Motor neuron (in vitro differentiated cells): ENCODE data around the gene PACS1. TPM values are rescaled to one million over a fixed set of nuclear protein-coding genes. Genes with fewer than 3 reads are reported as not detected.
"Not testable (repeated sequence)": the region's sequence is repeated elsewhere in the genome, so short reads cannot be mapped to it uniquely, and the experiment has no call there.

Experiments used
- ATAC-seq, 8 experiments: fragments of 200-7000 bp; cut with Tn5 transposase; replicated peaks in 6 of 8; 2 replicates each; pipeline ENCODE4 v1.8.0; 2021; ENCODE audit warnings: mild to moderate bottlenecking in 8 of 8, moderate library complexity in 8 of 8
- H3K27ac ChIP-seq, 2 donors: fragments of 250-450 bp; sonication (Bioruptor Pico); 2 replicates each; pipeline ENCODE4 v1.9.0; 2021; ENCODE audit warnings: antibody characterized with exemption in 2 of 2, mild to moderate bottlenecking in 2 of 2, moderate library complexity in 1 of 2
- H3K4me1 ChIP-seq, 2 donors: fragments of 250-450 bp; sonication (Bioruptor Pico); replicated peaks in 1 of 2; 2 replicates each; pipeline ENCODE4 v1.6.1; 2021; ENCODE audit warnings: antibody characterized with exemption in 2 of 2, mild to moderate bottlenecking in 2 of 2, moderate library complexity in 1 of 2
- H3K4me3 ChIP-seq, 5 donors: fragments of 250-450 bp; sonication (Bioruptor Pico); 2 replicates each; pipeline ENCODE4 v1.9.0; 2021; ENCODE audit warnings: antibody characterized with exemption in 5 of 5, mild to moderate bottlenecking in 5 of 5, moderate library complexity in 4 of 5
- WGBS, 10 experiments: fragments of 450-650 bp; shearing (Covaris generic); methylation state at CpG; one replicate each; pipeline ENCODE4 v1.0.0; 2022; 5-methylcytosine and 5-hydroxymethylcytosine counted together
- in situ Hi-C, 9 experiments: fragments of 400-800 bp; cut with MboI; loops; one replicate each; pipeline ENCODE4 v1.15.0; 2021; ENCODE audit warnings: low sequenced_read_pairs in 9 of 9, low pct_unique_long_range_greater_than_20kb in 2 of 9; ENCODE audit not compliant: unreplicated experiment in 9 of 9
- total RNA-seq, 8 experiments: library from RNA; unstranded; fragments of 300-600 nt; gene quantifications; 2 replicates each; pipeline versions ENCODE4 v1.2.3 to v1.2.4, GENCODE V29; 2022

Gene PACS1
- total RNA-seq, 8 experiments from 2014 or later: 10.6 to 38.2 (median 21.7) TPM

DNA sequence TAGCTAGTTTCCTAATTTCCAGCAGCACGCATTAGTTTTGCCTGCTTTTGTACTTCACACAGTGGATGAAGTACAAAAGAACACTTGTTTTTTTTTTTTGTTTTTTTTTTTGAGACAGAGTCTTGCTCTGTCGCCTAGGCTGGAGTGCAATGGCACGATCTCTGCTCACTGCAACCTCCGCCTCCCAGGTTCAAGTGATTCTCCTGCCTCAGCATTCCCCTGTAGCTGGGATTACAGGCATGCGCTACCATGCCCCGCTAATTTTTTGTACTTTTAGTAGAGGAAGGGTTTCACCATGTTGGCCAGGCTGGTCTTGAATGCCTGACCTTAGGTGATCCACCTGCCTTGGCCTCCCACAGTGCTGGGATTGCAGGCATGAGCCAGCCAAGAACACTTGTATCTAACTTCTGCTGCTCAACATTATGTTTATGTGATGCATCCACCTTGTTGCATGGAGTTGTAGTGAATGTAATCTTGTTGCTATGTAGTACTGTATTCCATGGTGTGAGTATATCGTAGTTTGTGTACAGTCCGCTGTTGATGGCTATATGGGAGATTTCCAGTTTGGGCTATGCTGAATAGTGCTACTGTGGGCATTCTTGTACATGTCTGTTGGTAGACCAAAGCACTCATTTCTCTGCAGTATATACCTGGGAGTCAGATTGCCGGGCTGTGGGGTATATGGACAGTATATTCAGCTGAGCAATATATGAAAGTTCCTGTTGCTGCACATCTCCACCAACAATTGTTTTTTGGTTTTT is 17.3 kb downstream of the PACS1 start:
- no peak overlapping the region for H3K27ac ChIP-seq
- no peak overlapping the region for H3K4me3 ChIP-seq
- in situ Hi-C loops: no loop called here
- H3K4me1 ChIP-seq: peaks cover 0 to 5% of the 10 kb centered on the region in 2 donors
- 70 to 100% (median 96%) methylated on average over 2 to 6 of the region's 9 CpGs; no CpG with 5 or more reads in 1 of the 10 experiments for WGBS, 10 experiments
- peak in 3 of 8 experiments; percentile 32 to 38 (median 37) for ATAC-seq

DNA sequence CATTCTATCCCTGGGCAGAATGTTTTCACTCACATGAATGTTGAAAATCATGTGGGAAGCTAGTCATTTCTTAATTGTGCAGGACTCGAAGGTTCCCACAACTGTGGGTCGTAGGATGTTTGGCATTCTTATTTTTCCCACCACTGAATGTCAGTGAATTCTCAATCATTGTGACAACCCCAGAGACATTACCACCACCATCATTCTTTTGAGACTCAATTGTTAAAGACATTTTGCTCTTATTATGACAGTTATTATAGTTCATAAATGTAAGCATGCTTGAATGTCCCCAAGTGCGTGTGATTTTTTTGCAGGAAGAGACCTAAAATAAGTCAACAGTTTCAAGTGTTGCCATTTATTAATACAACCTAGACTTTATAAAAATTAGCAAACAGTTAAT is 19.0 kb downstream of the PACS1 start:
- in situ Hi-C loops: no loop called here
- no peak overlapping the region for H3K4me3 ChIP-seq
- ATAC-seq: no peak
- peaks cover 0 to 5% of the 10 kb centered on the region in 2 donors for H3K4me1 ChIP-seq
- H3K27ac ChIP-seq: no peak overlapping the region
- 53 to 100% (median 95%) methylated on average over 1 to 3 of the region's 3 CpGs; no CpG with 5 or more reads in 1 of the 10 experiments for WGBS, 10 experiments

DNA sequence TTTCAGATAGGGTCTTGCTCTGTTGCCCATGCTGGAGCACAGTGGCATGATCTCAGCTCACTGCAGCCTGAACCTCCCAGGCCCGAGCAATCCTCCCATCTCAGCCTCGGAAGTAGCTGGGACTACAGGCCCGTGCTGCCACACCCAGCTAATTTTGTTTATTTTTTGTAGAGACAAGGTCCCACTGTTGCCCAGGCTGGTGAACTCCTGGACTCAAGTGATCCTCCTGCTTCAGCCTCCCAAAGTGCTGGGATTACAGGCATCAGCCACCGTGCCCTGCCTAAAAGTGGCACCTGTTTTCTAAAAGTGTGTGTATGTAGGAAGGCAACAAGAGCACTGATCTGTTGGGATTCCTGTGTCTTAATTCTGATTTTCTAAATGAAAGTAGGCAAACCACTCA is 20.2 kb downstream of the PACS1 start:
- in situ Hi-C loops: no loop called here
- no peaks in the 10 kb centered on the region for H3K4me1 ChIP-seq
- no peak overlapping the region for H3K4me3 ChIP-seq
- WGBS, 10 experiments: 67 to 100% (median 95%) methylated on average over 1 to 4 of the region's 4 CpGs; no CpG with 5 or more reads in 1 of the 10 experiments
- ATAC-seq: no peak
- no peak overlapping the region for H3K27ac ChIP-seq

DNA sequence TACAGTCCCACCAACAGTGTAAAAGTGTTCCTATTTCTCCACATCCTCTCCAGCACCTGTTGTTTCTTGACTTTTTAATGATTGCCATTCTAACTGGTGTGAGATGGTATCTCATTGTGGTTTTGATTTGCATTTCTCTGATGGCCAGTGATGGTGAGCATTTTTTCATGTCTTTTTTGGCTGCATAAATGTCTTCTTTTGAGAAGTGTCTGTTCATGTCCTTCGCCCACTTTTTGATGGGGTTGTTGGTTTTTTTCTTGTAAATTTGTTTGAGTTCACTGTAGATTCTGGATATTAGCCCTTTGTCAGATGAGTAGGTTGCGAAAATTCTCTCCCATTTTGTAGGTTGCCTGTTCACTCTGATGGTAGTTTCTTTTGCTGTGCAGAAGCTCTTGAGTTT is 22.1 kb downstream of the PACS1 start:
- ATAC-seq, H3K4me1 ChIP-seq, H3K4me3 ChIP-seq, in situ Hi-C loops, H3K27ac ChIP-seq: not testable (repeated sequence)
- no CpG with 5 or more reads among the region's 2 CpGs for WGBS, 10 experiments

DNA sequence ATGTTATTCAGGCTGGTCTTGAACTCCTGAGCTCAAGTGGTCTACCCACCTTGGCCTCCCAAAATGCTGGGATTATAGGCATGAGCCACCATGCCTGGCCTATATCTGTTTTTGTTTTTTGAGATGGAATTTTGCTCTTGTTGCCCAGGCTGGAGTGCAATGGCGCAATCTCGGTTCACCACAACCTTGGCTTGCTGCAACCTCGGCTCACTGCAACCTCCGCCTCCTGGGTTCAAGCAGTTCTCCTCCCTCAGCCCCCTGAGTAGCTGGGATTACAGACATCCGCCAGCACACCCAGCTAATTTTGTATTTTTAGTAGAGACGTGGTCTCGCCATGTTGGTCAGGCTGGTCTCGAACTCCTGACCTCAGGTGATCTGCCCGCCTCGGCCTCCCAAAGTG is 29.7 kb downstream of the PACS1 start:
- in situ Hi-C loops, ATAC-seq, H3K4me1 ChIP-seq, H3K27ac ChIP-seq, H3K4me3 ChIP-seq: not testable (repeated sequence)
- WGBS, 10 experiments: 82 to 100% (median 97%) methylated on average over 2 to 7 of the region's 10 CpGs; no CpG with 5 or more reads in 3 of the 10 experiments

DNA sequence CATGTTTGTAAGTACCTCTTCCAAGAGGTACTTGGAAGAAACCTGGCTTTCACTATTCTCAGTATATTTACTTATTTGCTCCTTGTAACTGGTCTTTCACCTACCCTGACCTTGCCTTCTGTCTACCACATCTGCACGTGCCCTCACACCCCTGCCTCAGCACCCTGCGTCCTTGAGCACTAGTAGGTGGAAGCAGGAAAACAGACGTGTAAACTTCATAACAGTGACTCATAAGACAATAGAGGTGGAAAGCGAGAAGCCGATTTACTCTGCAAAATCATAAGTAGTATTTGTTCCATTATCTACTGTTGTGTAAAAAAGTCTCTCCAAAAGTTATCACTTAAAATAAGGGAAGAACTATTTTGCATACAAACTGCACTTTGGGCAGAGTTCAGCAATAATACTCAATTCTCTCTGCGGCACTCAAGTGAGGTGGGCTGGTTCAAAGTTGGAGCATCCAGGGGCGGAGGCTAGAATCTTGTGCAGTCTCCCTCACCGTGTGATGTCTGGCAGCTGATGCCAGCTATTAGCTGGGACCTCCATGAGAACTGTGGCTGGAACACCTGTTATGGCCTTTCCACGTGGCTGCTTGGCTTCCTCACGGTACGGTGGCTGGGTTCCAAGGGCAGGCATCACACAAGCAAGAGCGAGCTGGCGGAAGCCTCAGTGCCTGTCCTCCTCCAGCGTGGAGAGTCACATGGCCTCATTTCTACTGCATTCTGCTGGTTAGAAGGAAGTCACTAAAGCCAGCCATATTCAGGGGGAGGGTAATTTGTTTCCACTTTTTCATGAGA is 30.4 kb downstream of the PACS1 start:
- no peak overlapping the region for H3K4me3 ChIP-seq
- in situ Hi-C loops: no loop called here
- 75 to 93% (median 82%) methylated on average over 1 to 12 of the region's 14 CpGs; no CpG with 5 or more reads in 1 of the 10 experiments for WGBS, 10 experiments
- peaks cover 0 to 2% of the 10 kb centered on the region in 2 donors for H3K4me1 ChIP-seq
- peak in 5 of 8 experiments; percentile 58 to 88 (median 62) for ATAC-seq
- H3K27ac ChIP-seq: no peak overlapping the region

DNA sequence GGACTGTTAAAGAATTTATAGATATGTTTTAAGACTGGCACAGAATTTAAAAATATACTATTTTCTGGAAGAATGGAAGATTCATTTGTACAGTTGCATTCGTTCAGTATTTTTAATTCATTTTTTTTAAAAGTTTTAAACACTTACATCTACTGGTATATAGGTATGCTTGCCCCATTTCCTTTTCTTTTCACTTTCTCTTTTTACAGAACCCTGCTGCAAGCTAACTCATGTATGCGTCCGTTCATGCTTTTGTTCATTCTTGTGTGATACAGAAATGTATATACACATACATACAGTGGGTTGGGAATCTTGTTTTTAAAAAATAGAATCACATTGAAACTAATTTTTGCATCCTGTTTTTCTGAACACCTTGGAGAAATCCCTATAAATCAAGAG is 31.0 kb downstream of the PACS1 start:
- ATAC-seq: no peak
- H3K4me3 ChIP-seq: no peak overlapping the region
- H3K27ac ChIP-seq: no peak overlapping the region
- H3K4me1 ChIP-seq: peaks cover 0 to 2% of the 10 kb centered on the region in 2 donors
- in situ Hi-C loops: no loop called here
- WGBS, 10 experiments: 83 to 100% (median 94%) methylated on average over 1 to 3 of the region's 3 CpGs

DNA sequence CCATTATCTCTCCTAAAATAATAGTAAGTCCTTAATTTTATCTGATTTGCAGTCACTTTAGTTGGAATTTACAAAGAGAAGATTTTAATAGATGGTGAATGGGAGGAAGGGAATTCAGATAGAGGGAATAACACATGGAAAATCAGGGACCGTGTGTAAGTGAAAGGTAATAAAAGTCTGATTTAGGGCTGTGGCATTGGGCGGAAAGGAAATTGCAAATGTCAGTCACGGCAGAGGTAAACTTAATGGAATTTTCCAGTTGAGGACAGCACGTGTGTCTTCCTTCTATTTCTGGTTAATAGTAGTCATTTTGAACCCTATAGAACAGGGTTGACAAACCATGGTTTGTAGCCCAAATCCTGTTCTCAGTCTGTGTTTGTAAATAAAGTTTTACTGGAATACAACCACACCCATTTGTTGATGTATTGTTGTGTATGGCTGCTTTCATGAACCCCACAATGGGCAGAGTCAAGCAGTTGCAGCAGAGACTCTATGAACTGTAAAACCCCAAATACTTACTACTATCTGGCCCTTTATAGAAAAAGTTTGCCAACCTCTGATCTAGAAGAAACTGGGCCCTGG is 34.1 kb downstream of the PACS1 start:
- no peak overlapping the region for H3K27ac ChIP-seq
- peak in 1 of 8 experiments; percentile 38 for ATAC-seq
- H3K4me1 ChIP-seq: peaks cover 0 to 2% of the 10 kb centered on the region in 2 donors
- 26 to 89% (median 76%) methylated on average over 1 to 4 of the region's 4 CpGs for WGBS, 10 experiments
- in situ Hi-C loops: no loop called here
- H3K4me3 ChIP-seq: no peak overlapping the region

DNA sequence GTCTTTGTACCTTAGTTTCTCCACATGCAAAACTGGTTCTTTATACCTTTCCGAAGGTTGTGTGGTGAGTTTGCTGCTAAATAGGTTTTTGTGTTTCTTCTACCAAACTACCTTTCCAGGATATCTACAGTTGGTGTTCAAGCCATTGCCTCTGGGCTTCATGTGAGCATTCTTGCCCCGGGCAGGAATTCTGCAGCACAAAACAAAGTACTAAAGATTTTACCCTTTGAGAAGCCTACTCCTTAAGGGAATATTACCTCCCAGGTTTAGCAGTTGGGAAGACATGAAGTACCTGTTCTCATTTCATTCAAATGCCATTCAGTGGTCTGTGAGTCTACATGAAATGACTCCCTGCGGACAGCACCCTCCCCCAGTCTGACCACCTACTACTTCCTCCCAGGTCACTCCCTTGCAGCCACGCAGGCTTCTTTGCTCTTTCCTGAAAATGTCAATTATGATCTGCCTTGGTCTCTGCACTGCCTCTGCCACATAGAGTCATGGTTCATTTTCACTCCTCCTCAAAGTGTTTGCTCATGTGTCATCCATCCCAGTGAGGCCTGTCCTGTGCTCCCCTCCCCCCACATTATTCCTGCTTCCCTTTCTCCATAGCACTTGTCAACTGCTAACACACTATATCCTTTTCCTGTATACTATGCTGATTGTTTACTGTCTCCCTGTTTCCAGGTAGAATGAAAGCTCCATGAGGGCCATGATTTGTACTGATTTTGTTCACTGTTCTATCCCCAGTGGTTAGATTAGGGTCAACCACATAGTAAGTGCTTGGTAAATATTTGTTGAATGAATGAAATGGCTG is 36.9 kb downstream of the PACS1 start:
- no peaks in the 10 kb centered on the region for H3K4me1 ChIP-seq
- no peak overlapping the region for H3K4me3 ChIP-seq
- ATAC-seq: peak in 1 of 8 experiments; percentile 19
- in situ Hi-C loops: no loop called here
- H3K27ac ChIP-seq: no peak overlapping the region
- WGBS, 10 experiments: 60 to 100% (median 80%) methylated on average over 1 to 4 of the region's 4 CpGs; no CpG with 5 or more reads in 1 of the 10 experiments

DNA sequence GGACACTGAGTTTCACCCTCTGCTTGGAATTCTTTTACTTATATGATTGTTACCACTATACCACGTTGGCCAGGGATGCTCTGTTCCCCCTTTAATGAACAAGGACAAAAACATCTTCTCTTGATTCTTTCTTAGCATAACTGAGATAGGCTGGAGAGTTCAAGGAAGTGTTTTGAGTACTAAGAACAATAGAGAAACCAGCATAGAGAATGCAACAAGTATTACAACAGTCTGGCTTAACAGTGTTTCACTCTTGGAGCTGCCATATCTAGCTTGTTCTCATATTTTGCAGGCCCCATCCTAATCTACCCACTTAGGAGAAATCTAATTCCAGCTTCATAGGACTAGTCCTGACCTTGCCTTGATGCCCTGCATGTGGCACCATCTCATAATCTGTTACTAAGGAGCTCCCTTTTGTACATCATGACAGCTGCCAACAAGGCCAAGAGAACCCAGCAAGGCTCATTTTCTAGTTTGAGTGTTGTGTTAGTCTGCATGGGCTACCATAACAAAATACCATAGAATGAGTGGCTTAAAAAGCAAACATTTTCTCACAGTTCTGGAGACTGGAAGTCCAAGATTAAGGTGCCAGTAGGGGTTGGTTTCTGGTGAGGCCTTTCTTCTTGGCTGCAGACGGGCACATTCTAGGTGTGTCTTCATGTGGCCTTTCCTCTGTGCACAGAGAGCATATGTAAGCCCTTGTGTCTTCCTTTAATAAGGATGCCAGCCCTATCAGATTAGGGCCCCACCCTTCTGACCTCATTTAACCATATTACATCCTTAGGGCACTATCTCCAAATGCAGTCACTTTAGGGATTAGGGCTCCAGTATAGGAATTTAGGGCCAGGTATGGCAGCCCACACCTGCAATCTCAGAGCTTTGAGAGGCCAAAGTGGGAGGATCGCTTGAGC is 37.8 kb downstream of the PACS1 start:
- in situ Hi-C loops: no loop called here
- WGBS, 10 experiments: 25 to 100% (median 88%) methylated on average over 1 to 2 of the region's 3 CpGs; no CpG with 5 or more reads in 2 of the 10 experiments
- ATAC-seq: peak in 2 of 8 experiments; percentile 44 to 48
- no peak overlapping the region for H3K27ac ChIP-seq
- H3K4me1 ChIP-seq: no peaks in the 10 kb centered on the region
- no peak overlapping the region for H3K4me3 ChIP-seq

DNA sequence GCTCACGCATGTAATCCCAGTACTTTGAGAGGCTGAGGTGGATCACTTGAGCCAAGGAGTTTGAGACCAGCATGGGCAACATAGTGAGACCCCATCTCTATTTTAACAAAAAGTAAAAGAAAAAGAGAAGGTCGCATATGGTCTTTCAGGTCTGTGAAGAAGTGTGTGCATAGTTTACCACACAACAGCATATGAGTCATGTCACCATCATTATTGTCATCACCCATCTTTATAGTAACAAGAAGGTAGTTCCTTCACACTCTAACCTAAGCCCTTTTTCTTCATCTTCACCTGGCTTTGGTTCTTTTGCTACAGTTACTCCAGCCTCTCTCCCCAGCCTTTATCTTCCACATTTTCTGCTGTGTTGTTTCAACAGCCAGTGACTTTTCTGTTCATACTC is 39.2 kb downstream of the PACS1 start:
- no peak for ATAC-seq
- no peak overlapping the region for H3K27ac ChIP-seq
- H3K4me3 ChIP-seq: no peak overlapping the region
- H3K4me1 ChIP-seq: peaks cover 0 to 4% of the 10 kb centered on the region in 2 donors
- in situ Hi-C loops: no loop called here
- 80 to 100% (median 89%) methylated on average over 1 to 2 of the region's 2 CpGs; no CpG with 5 or more reads in 4 of the 10 experiments for WGBS, 10 experiments

DNA sequence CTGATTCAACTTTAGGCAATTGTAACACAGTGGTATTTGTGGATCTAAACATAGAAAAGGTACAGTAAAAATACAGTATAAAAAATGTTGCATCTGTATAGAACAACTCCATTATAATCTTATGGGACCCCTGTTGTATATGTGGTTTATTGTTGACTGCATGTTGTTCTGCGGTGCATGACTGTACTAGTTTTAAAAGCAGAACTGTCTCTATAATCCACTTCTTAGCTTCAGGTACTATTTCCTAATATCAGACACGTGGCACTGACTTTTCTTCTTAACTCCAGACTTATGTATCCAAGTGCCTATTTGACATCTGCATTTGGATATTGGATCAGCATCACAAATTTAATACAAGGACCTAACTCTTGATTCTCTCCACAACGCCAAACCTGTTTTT is 41.1 kb downstream of the PACS1 start:
- no peak for ATAC-seq
- no peak overlapping the region for H3K27ac ChIP-seq
- whole genome bisulfite sequencing, 10 experiments: 77 to 100% (median 92%) methylated on average over 1 to 3 of the region's 3 CpGs; no CpG with 5 or more reads in 1 of the 10 experiments
- peaks cover 9 to 11% of the 10 kb centered on the region in 2 donors for H3K4me1 ChIP-seq
- H3K4me3 ChIP-seq: no peak overlapping the region
- in situ Hi-C loops: no loop called here
